Measurements from ENCODE around the gene ADGRF3. TPM values are rescaled to one million over a fixed set of nuclear protein-coding genes. Genes with fewer than 3 reads are reported as not detected.
"Not testable (repeated sequence)": the region's sequence is repeated elsewhere in the genome, so short reads cannot be mapped to it uniquely, and the experiment has no call there.

The ADGRF3 gene
- total RNA-seq, 1 donor from 2014 or later = under 0.01 TPM

GRCh38 chr2:26284132-26284531 lies 62.5 kb downstream of the ADGRF3 start:
- no peak for DNase-seq (ENCODE audit: low spot score in 2 of 2)
- no peak for FAIRE-seq

- no peak for FAIRE-seq
- DNase-seq (ENCODE audit: low spot score in 2 of 2) = no peak
Observed at GRCh38 chr2:26283606-26284005, 63.0 kb downstream of the ADGRF3 start.

GRCh38 chr2:26281226-26281625 lies 65.4 kb downstream of the ADGRF3 start:
- FAIRE-seq (no peak), DNase-seq (ENCODE audit: low spot score in 2 of 2) (no peak)

- DNase-seq (ENCODE audit: low spot score in 2 of 2) (no peak), FAIRE-seq (no peak)
Observed at GRCh38 chr2:26279886-26280285, 66.7 kb downstream of the ADGRF3 start.

- FAIRE-seq = no peak
- DNase-seq (ENCODE audit: low spot score in 2 of 2) = no peak
Observed at GRCh38 chr2:26276484-26277227, 69.9 kb downstream of the ADGRF3 start.

- FAIRE-seq (no peak), DNase-seq (ENCODE audit: low spot score in 2 of 2) (no peak)
Observed at GRCh38 chr2:26274058-26274613, 72.5 kb downstream of the ADGRF3 start.

- FAIRE-seq = no peak
- DNase-seq (ENCODE audit: low spot score in 2 of 2) = no peak
Observed at GRCh38 chr2:26273501-26273900, 73.1 kb downstream of the ADGRF3 start.

GRCh38 chr2:26270373-26270772 lies 76.2 kb downstream of the ADGRF3 start:
- DNase-seq (ENCODE audit: low spot score in 2 of 2) (no peak), FAIRE-seq (no peak)

- DNase-seq (ENCODE audit: low spot score in 2 of 2) (no peak), FAIRE-seq (no peak)
Observed at GRCh38 chr2:26269571-26270158, 76.9 kb downstream of the ADGRF3 start.

- DNase-seq (ENCODE audit: low spot score in 2 of 2); FAIRE-seq: not testable (repeated sequence)
Observed at GRCh38 chr2:26268670-26269385, 77.8 kb downstream of the ADGRF3 start.

GRCh38 chr2:26268213-26268612 lies 78.4 kb downstream of the ADGRF3 start:
- no peak for DNase-seq (ENCODE audit: low spot score in 2 of 2)
- FAIRE-seq = no peak

- FAIRE-seq; DNase-seq (ENCODE audit: low spot score in 2 of 2): not testable (repeated sequence)
Observed at GRCh38 chr2:26258836-26259235, 87.8 kb downstream of the ADGRF3 start.

Other genes starting within 250 kb of the ADGRF3 start
- gene GAREM2, start 173.7 kb downstream of the ADGRF3 start, total RNA-seq = 6.1 TPM
- gene HADHA, start 102.2 kb downstream of the ADGRF3 start, total RNA-seq = 85.2 TPM
- gene HADHB, start 101.8 kb downstream of the ADGRF3 start, total RNA-seq = 37.9 TPM
- gene SELENOI, start 646 bp downstream of the ADGRF3 start, total RNA-seq = 63.6 TPM
- 9.0 TPM for gene DRC1, start 55.1 kb upstream of the ADGRF3 start, total RNA-seq
- 1.6 TPM for gene OTOF, start 131.3 kb upstream of the ADGRF3 start, total RNA-seq

Data from frontal cortex (tissue), 4 donors.